Measurements from ENCODE around the gene NMNAT1.
"Not testable (repeated sequence)": the region's sequence is repeated elsewhere in the genome, so short reads cannot be mapped to it uniquely, and the experiment has no call there.

Gene NMNAT1

DNA sequence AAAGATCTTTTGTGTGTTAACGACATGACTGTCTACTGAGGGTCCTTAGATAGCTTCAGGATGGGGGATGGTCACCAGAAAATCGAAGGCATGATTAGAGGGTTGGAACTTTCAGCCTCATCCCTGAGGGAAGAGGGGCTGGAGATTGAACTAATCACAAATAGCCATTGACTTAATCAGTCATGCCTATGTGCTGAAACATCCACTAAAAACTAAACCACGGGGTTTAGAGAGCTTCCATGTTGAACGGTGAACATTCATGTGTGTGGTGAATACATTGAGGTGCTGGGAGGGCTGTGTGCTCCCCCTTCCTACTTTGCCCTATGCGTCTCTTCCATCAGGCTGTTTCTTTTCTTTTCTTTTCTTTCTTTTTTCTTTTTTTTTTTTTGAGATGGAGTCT lies 70.7 kb downstream of the NMNAT1 start:
- DNase-seq (ENCODE audit: low read depth in 2 of 2, low spot score in 1 of 2), result no peak

- DNase-seq (ENCODE audit: low read depth in 2 of 2, low spot score in 1 of 2), result no peak
Observed at GRCh38 chr1:10019561-10019960, 76.3 kb downstream of the NMNAT1 start.

DNA sequence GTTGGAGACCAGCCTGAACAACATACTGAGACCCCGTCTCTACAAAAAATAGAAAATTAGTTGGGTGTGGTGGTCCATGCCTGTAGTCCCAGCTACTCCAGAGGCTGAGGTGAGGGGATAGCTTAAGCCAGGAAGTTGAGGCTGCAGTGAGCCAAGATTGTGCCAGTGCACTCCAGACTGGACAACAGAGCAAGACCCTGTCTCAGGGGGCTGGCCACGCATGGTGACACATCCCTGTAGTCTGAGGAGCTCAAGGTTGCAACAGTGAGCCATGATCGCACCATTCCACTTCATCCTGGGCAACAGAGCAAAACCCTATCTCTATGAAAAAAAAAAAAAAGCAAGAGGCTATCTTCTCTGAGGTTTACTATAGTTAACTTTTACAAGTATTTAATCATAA lies 76.8 kb downstream of the NMNAT1 start:
- no peak for DNase-seq (ENCODE audit: low read depth in 2 of 2, low spot score in 1 of 2)

GRCh38 chr1:10020678-10021077 lies 77.4 kb downstream of the NMNAT1 start:
- DNase-seq (ENCODE audit: low read depth in 2 of 2, low spot score in 1 of 2), result not testable (repeated sequence)

DNA sequence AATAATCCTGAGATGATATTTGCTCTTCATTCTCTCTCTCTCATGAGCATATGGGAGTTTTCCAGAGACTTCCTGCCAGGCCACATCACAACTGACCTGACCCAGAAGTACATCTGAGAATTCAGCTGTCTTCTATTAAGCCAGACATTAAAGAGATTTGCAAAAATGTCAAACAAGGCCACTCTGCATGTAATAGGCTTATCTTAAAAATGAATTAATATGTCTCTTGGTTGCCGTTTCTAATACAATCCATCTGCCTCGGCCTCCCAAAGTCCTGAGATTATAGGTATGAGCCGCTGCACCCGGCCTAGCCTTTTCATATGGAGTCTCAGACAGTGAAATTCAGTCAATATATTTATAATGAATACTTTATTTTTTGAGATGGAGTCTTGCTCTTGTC lies 78.7 kb downstream of the NMNAT1 start:
- DNase-seq (ENCODE audit: low read depth in 2 of 2, low spot score in 1 of 2), result not testable (repeated sequence)

GRCh38 chr1:10022656-10023055 lies 79.4 kb downstream of the NMNAT1 start:
- DNase-seq (ENCODE audit: low read depth in 2 of 2, low spot score in 1 of 2), result no peak

GRCh38 chr1:10025354-10025753 lies 82.1 kb downstream of the NMNAT1 start:
- DNase-seq (ENCODE audit: low read depth in 2 of 2, low spot score in 1 of 2), result no peak

GRCh38 chr1:10027027-10027426 lies 83.8 kb downstream of the NMNAT1 start:
- no peak for DNase-seq (ENCODE audit: low read depth in 2 of 2, low spot score in 1 of 2)

DNA sequence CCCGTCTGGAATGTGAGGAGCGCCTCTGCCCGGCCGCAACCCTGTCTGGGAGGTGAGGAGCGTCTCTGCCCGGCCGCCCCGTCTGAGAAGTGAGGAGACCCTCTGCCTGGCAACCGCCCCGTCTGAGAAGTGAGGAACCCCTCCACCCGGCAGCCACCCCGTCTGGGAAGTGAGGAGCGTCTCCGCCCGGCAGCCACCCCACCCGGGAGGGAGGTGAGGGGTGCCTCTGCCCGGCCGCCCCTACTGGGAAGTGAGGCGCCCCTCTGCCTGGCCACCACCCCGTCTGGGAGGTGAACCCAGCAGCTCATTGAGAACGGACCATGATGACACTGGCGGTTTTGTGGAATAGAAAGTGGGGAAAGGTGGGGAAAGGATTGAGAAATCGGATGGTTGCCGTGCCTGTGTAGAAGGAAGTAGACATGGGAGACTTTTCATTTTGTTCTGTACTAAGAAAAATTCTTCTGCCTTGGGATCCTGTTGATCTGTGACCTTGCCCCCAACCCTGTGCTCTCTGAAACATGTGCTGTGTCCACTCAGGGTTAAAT lies 85.8 kb downstream of the NMNAT1 start:
- DNase-seq (ENCODE audit: low read depth in 2 of 2, low spot score in 1 of 2), result not testable (repeated sequence)

DNA sequence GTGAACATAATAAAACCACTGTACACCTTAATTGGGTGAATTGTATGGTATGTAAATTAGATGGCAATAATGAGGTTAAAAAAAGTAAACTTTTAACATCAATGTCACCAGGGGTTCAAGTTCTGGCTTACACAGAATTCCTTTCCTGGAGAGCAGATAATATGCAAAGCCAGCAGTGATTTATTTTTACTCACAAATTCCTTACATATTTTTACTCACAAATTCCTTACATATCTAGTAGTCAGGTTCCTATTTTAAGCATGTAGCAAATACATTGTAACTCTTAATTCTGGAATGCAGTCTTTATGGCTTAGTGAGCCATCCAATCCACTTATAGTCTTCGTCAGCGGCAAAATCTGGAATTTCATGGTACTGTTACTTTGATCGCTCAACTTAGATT lies 88.2 kb downstream of the NMNAT1 start:
- DNase-seq (ENCODE audit: low read depth in 2 of 2, low spot score in 1 of 2), result no peak

GRCh38 chr1:10032590-10033358 lies 89.5 kb downstream of the NMNAT1 start, which contains the start of gene UBE4B:
UBE4B (plus strand) TSS chr1:10032958; CDS start chr1:10033671, 713 bp downstream.
- DNase-seq (ENCODE audit: low read depth in 2 of 2, low spot score in 1 of 2), result peak; percentile 92 to 96

DNA sequence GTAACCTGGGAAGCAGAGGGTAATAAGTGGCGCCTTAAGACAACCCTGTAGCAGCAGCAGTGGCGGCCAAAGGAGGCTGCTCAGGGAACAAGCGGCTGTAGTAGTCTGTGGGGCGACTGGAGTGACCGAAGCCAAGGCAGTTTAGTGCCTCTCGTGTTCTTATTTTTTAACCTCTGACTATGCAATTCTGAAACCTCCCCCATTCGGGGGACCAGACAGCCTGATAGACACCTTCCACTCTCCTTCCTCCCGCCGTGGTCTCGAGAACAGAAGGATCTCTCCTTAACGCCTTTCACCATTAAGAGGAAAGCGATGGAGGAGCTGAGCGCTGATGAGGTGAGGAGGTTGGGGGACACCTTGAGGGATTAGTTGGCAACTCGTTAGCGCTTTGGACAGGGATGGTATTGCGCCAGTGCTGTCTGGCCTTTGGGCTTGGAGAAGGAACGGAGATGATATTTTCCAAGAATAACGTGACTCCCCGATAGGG lies 90.1 kb downstream of the NMNAT1 start:
- DNase-seq (ENCODE audit: low read depth in 2 of 2, low spot score in 1 of 2), result no peak
